ENCODE results near the gene MYL12A.
"Not testable (repeated sequence)": the region's sequence is repeated elsewhere in the genome, so short reads cannot be mapped to it uniquely, and the experiment has no call there.

The MYL12A gene

GRCh38 chr18:3256693-3257626 is 9.4 kb downstream of the MYL12A start:
- DNase-seq, result no peak

GRCh38 chr18:3257627-3258120 is 10.1 kb downstream of the MYL12A start:
- no peak for DNase-seq

- DNase-seq, result no peak
These were observed 13.4 kb downstream of the MYL12A start for GRCh38 chr18:3260995-3261372.

- DNase-seq, result peak; percentile 87
These were observed 14.0 kb downstream of the MYL12A start, which contains the start of gene MYL12B for GRCh38 chr18:3261373-3262233. TSS of gene MYL12B (plus strand) at chr18:3262133. CDS start at chr18:3272899, 10,766 bp downstream.

- DNase-seq, result peak; percentile 56
These were observed 14.9 kb downstream of the MYL12A start for GRCh38 chr18:3262234-3263131.

- DNase-seq, result no peak
These were observed 15.6 kb downstream of the MYL12A start for GRCh38 chr18:3263132-3263700.

GRCh38 chr18:3264362-3264761 is 16.8 kb downstream of the MYL12A start:
- DNase-seq, result no peak

GRCh38 chr18:3265564-3266033 is 18.0 kb downstream of the MYL12A start:
- DNase-seq, result no peak

- no peak for DNase-seq
These were observed 18.5 kb downstream of the MYL12A start for GRCh38 chr18:3266062-3266608.

- DNase-seq, result no peak
These were observed 20.7 kb downstream of the MYL12A start for GRCh38 chr18:3268306-3268705.

- no peak for DNase-seq
These were observed 21.8 kb downstream of the MYL12A start for GRCh38 chr18:3269241-3269913.

- no peak for DNase-seq
These were observed 22.3 kb downstream of the MYL12A start for GRCh38 chr18:3269914-3270299.

GRCh38 chr18:3273042-3273441 is 25.4 kb downstream of the MYL12A start:
- DNase-seq, result no peak

- not testable (repeated sequence) for DNase-seq
These were observed 30.1 kb downstream of the MYL12A start for GRCh38 chr18:3277643-3278213.

- DNase-seq, result no peak
These were observed 31.9 kb downstream of the MYL12A start for GRCh38 chr18:3279201-3280185.

- DNase-seq, result peak; percentile 85
These were observed 34.1 kb downstream of the MYL12A start for GRCh38 chr18:3281456-3282400.

GRCh38 chr18:3283253-3283863 is 35.8 kb downstream of the MYL12A start:
- DNase-seq, result no peak

- DNase-seq, result no peak
These were observed 36.3 kb downstream of the MYL12A start for GRCh38 chr18:3283908-3284307.

Data from CD4-positive, alpha-beta T cell treated with Interleukin-10 for 1 hour (primary cell).